NCI-H2029 treated with DMSO at 0.1 percent for 48 hours (cell line): ENCODE measurements around the gene PRSS33.

Source experiments
- DNase-seq: peaks from one replicate; lab custom pipeline; 2025; lab: John Stamatoyannopoulos, UW

PRSS33 gene

GRCh38 chr16:2820836-2821486 lies 33.6 kb upstream of the PRSS33 start:
- no peak for DNase-seq

GRCh38 chr16:2819939-2820835 lies 32.8 kb upstream of the PRSS33 start:
- DNase-seq: no peak

- DNase-seq: no peak
Observed at GRCh38 chr16:2819179-2819938, 32.0 kb upstream of the PRSS33 start.

- no peak for DNase-seq
Observed at GRCh38 chr16:2818272-2818876, 31.0 kb upstream of the PRSS33 start.

DNA sequence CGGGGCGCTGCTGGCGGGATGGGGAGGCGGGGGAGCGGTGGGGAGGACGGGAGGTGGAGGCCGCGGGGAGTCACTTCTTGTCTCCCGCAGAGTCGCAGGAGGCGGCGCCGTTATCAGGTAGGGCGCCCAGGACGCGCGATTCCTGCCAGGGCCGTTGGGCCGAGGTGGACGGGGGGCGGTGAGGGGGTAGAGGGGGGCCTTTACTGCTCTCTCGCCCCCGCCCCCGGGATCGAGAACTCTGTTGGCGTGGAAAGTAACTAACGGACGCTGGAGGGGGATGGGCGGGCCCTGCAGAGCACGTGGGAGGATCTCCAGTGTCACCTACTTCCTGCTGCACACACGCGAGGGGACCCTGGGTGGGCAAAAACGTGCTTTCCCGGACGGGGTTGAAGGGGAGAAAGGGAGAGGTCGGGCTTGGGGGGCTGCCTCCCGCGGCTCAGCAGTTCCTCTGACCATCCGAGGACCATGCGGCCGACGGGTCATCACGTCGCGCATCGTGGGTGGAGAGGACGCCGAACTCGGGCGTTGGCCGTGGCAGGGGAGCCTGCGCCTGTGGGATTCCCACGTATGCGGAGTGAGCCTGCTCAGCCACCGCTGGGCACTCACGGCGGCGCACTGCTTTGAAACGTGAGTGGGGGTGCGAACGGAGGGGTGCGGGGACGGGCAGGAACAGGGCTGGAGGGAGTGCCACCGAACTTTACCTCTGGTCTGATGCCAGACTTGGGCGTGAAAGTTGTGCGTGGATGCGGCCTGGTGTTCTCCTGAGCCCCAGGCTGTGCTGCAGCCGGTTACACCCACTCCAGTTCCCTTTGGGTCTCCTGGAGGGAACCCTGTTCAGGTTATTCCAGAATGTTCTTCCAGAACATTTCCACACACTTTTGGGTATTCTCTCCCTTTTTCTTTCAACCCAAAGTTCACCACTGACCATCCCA lies 30.2 kb upstream of the PRSS33 start:
- DNase-seq: no peak

GRCh38 chr16:2816751-2817339 lies 29.5 kb upstream of the PRSS33 start, which contains the start of gene PRSS21:
TSS of gene PRSS21 (plus strand) at chr16:2817237. CDS start at chr16:2817269, 32 bp downstream.
- no peak for DNase-seq

DNA sequence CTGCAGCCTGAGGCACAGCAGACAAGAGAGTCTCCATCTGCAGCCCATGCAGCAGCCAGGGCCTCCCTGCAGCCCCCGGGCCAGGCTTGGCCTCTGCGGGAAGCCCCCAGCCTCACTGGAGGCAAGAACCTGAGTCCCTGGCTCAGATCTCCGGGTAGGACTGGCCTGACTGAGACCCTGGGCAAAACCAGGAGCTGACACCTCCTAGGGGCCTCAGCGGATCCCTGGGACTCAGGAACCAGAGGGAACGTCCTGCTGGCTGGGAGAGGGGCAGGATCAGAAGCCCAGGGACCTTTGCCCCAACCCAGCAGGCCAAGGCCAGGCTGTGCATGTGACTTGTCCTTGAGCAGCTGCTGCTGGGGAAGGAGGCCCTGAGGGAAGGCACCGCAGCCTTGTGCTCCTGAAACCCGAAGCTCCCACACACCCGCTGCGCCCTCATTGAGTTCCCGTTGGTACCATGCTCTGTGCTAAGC lies 28.0 kb upstream of the PRSS33 start:
- no peak for DNase-seq

GRCh38 chr16:2814551-2815298 lies 27.4 kb upstream of the PRSS33 start:
- no peak for DNase-seq

GRCh38 chr16:2813771-2814221 lies 26.4 kb upstream of the PRSS33 start:
- DNase-seq: no peak

DNA sequence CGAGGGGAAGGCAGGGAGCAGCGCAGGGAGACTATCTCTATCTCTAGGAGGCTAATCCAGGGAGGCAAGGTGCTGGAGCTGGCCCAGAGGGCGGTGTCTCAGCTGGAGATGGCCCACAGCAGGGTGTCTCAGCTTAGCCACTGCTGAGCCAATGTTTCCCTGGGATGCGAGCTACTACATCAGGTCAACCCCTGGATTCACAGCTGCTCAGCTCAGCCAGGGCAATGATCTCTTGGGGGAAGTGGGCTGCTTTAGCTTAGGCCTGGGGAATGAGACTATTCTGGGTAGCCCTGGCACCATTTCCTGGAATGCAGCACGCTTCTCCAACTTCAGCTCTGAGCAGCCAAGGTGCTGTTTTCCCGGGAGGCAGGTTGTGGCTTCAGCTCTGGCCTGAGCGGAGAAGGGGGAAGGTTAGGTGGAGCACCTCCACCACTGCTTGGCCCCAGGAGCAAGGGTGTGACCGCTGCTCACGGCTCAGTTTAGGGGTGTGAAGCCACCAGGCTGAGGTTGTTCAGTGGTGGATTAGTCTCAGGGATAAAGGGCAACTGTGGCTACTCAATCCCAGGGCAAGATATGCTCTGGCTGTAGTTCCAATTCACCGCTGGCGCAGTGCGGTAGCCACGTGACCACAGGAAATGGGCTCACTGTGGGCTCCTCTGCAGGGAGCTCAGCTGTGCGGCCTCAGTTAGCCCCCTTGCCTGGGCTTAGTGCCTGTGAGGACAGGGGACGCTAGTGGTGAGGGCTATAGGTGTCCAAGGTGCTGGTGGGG lies 24.5 kb upstream of the PRSS33 start:
- no peak for DNase-seq

- DNase-seq: no peak
Observed at GRCh38 chr16:2810651-2811050, 23.3 kb upstream of the PRSS33 start.

DNA sequence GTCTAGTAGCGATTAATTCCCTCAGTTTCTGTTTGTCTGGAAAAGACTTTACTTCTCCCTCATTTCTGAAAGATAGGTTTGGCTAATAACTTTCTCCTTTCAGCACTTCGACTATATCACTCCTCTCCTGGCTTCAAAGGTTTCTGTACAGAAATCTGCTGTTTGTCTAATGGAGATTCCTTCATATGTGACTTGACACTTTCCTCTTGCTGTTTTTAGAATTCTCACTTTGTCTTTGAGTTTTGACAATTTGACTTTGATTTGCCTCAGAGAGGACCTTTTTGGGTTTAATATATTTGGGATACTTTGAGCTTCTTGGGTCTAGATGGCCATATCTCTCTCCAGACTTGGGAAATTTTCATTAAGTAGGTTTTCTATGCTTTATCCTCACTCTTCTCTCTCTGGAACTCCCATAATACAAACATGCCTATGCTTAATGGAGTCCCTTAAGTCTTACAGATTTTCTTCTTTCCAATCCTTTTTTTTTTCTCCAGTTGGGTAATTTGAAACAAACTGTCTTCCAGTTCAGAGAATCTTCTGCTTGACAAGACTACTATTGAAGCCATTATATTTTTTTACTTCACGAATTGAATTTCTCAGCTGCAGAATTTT lies 21.9 kb upstream of the PRSS33 start:
- no peak for DNase-seq

- DNase-seq: no peak
Observed at GRCh38 chr16:2808181-2808580, 20.8 kb upstream of the PRSS33 start.

GRCh38 chr16:2806286-2806685 lies 18.9 kb upstream of the PRSS33 start:
- no peak for DNase-seq

DNA sequence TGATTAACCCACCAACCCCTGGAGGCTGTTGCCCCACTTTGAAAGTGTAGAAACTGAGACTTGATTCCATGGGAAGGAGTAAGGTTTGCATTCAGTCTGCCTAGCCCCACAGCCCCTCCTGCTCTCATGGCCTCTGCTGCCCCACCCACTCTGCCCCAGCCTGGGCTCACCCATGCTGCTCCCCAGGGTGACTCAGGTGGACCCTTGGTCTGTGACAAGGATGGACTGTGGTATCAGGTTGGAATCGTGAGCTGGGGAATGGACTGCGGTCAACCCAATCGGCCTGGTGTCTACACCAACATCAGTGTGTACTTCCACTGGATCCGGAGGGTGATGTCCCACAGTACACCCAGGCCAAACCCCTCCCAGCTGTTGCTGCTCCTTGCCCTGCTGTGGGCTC lies 17.4 kb upstream of the PRSS33 start:
- DNase-seq: no peak

GRCh38 chr16:2803545-2804195 lies 16.3 kb upstream of the PRSS33 start:
- DNase-seq: no peak

- DNase-seq: peak; percentile 15
Observed at GRCh38 chr16:2799859-2800226, 12.5 kb upstream of the PRSS33 start.
